IMR-90 (cell line): ENCODE results near the gene UBE2A. TPM values are rescaled to one million over a fixed set of nuclear protein-coding genes. Genes with fewer than 3 reads are reported as not detected.

ENCODE experiments used
- ATAC-seq: fragments of 200-7000 bp; cut with Tn5 transposase; 2 replicates; pipeline ENCODE4 v1.9.1; 2020; ENCODE audit warnings: low read depth, mild to moderate bottlenecking, moderate library complexity
- BruUV-seq: library from RNA; stranded (reverse); fragments of 400-500 nt; replicated peaks from 2 replicates; lab custom pipeline; 2021; lab: Mats Ljungman, UMichigan
- CTCF ChIA-PET: fragments of 300-600 bp; formaldehyde crosslinking; extraction: SDS; loops from one replicate; lab custom pipeline; 2021; ENCODE audit warnings: antibody characterized with exemption; lab: Yijun Ruan, JAX
- POLR2A ChIA-PET: fragments of 300-600 bp; sonication (Branson Sonifier 250); formaldehyde crosslinking; loops from one replicate; lab custom pipeline; 2022; ENCODE audit warnings: antibody characterized with exemption; ENCODE audit not compliant: unreplicated experiment; lab: Charles Lee
- DNase-seq: peaks from one replicate; pipeline ENCODE4 v3.0.0; 2013
- H2AFZ ChIP-seq: replicated peaks from 2 replicates; pipeline ENCODE3; 2013; ENCODE audit warnings: low read length, mild to moderate bottlenecking; ENCODE audit not compliant: poor library complexity
- H2AK5ac ChIP-seq: 2 replicates; pipeline ENCODE4 v1.6.1; 2013; ENCODE audit warnings: low read depth, low read length, inconsistent platforms
- H2AK9ac ChIP-seq: replicated peaks from 2 replicates; pipeline ENCODE3; 2013; ENCODE audit warnings: mild to moderate bottlenecking, low read depth, low read length, moderate library complexity; ENCODE audit not compliant: poor library complexity
- H2BK120ac ChIP-seq: 2 replicates; pipeline ENCODE4 v1.6.1; 2013; ENCODE audit warnings: low read depth, low read length, inconsistent platforms
- H2BK15ac ChIP-seq: 3 replicates; pipeline ENCODE4 v1.6.1; 2013; ENCODE audit warnings: low read depth, low read length, inconsistent platforms
- H2BK20ac ChIP-seq: 2 replicates; pipeline ENCODE4 v1.6.1; 2013; ENCODE audit warnings: low read depth, mild to moderate bottlenecking, inconsistent platforms, low read length, moderate library complexity
- H2BK5ac ChIP-seq: 2 replicates; pipeline ENCODE4 v1.6.1; 2013; ENCODE audit warnings: mild to moderate bottlenecking, low read depth, low read length, inconsistent platforms; ENCODE audit not compliant: poor library complexity, severe bottlenecking
- H3K14ac ChIP-seq: replicated peaks from 2 replicates; pipeline ENCODE4 v1.6.1; 2013; ENCODE audit warnings: low read depth, low read length, inconsistent platforms
- H3K18ac ChIP-seq: 2 replicates; pipeline ENCODE4 v1.6.1; 2013; ENCODE audit warnings: low read depth, low read length, control low read depth
- H3K23ac ChIP-seq: 2 replicates; pipeline ENCODE4 v1.6.1; 2013; ENCODE audit warnings: low read depth, low read length, inconsistent platforms
- H3K27ac ChIP-seq: 2 replicates; pipeline ENCODE4 v1.5.1; 2013; ENCODE audit warnings: mild to moderate bottlenecking, control low read depth, low read length; ENCODE audit not compliant: insufficient read depth
- H3K27me3 ChIP-seq: 2 replicates; pipeline ENCODE4 v1.6.1; 2013; ENCODE audit warnings: low read length; ENCODE audit not compliant: control insufficient read depth, insufficient read depth
- H3K36me3 ChIP-seq: 2 replicates; pipeline ENCODE4 v1.6.1; 2013; ENCODE audit warnings: low read length, mixed read lengths; ENCODE audit not compliant: control insufficient read depth, insufficient read depth
- H3K4ac ChIP-seq: 2 replicates; pipeline ENCODE4 v1.6.1; 2013; ENCODE audit warnings: low read depth, low read length, inconsistent platforms
- H3K4me1 ChIP-seq: 2 replicates; pipeline ENCODE4 v1.6.1; 2013; ENCODE audit warnings: low read length, mixed read lengths; ENCODE audit not compliant: control insufficient read depth, insufficient read depth
- H3K4me2 ChIP-seq: 2 replicates; pipeline ENCODE4 v1.6.1; 2013; ENCODE audit warnings: low read depth, mild to moderate bottlenecking, control low read depth, low read length, moderate library complexity
- H3K4me3 ChIP-seq: 2 replicates; pipeline ENCODE4 v1.5.1; 2013; ENCODE audit warnings: low read depth, mild to moderate bottlenecking, control low read depth, low read length, moderate library complexity; ENCODE audit not compliant: insufficient read depth
- H3K56ac ChIP-seq: 2 replicates; pipeline ENCODE4 v1.6.1; 2013; ENCODE audit warnings: low read length, inconsistent platforms; ENCODE audit not compliant: insufficient read depth; ENCODE audit errors: extremely low read depth
- H3K79me1 ChIP-seq, 2 experiments: 2 replicates each; pipeline ENCODE4 v1.6.1; 2013; ENCODE audit warnings: low read length in 2 of 2, inconsistent platforms in 1 of 2, low read depth in 1 of 2
- H3K9ac ChIP-seq: 2 replicates; pipeline ENCODE4 v1.6.1; 2013; ENCODE audit warnings: low read depth, low read length, control low read depth
- H3K9me1 ChIP-seq: 2 replicates; pipeline ENCODE4 v1.6.1; 2013; ENCODE audit warnings: low read length, inconsistent platforms; ENCODE audit not compliant: insufficient read depth
- H3K9me3 ChIP-seq: 2 replicates; pipeline ENCODE4 v1.6.1; 2013; ENCODE audit warnings: low read length; ENCODE audit not compliant: control insufficient read depth, insufficient read depth
- H4K20me1 ChIP-seq: 2 replicates; pipeline ENCODE4 v1.6.1; 2013; ENCODE audit warnings: low read length, inconsistent platforms; ENCODE audit not compliant: insufficient read depth
- H4K5ac ChIP-seq: 2 replicates; pipeline ENCODE4 v1.6.1; 2013; ENCODE audit warnings: mild to moderate bottlenecking, low read depth, low read length, control low read depth
- H4K8ac ChIP-seq, 2 experiments: 2 replicates each; pipeline ENCODE4 v1.6.1; 2013; ENCODE audit warnings: low read depth in 2 of 2, low read length in 2 of 2, control low read depth in 1 of 2, inconsistent platforms in 1 of 2
- H4K91ac ChIP-seq: 2 replicates; pipeline ENCODE4 v1.6.1; 2013; ENCODE audit warnings: low read depth, low read length, inconsistent platforms; ENCODE audit not compliant: insufficient read depth
- MAZ ChIP-seq: IDR thresholded peaks from 2 replicates; pipeline ENCODE4 v1.6.1; 2012; ENCODE audit warnings: low read depth, mild to moderate bottlenecking, low read length, improper control_type of control experiment, moderate library complexity, borderline replicate concordance
- RAD21 ChIP-seq: IDR thresholded peaks from 2 replicates; pipeline ENCODE4 v1.6.1; 2012; ENCODE audit warnings: low read length, improper control_type of control experiment
- WGBS, 2 experiments: methylation state at CpG; one replicate each; pipeline versions ENCODE4 v1.1.5 to v1.1.7; 2013; ENCODE audit warnings: missing lambda C conversion rate in 2 of 2; ENCODE audit not compliant: insufficient read length in 1 of 2; ENCODE audit errors: extremely low coverage in 2 of 2; 5-methylcytosine and 5-hydroxymethylcytosine counted together
- dilution Hi-C: fragments of 300-500 bp; cut with HindIII; formaldehyde crosslinking; loops from one replicate; pipeline ENCODE4 v1.14.3; 2018; ENCODE audit warnings: low sequenced_read_pairs; ENCODE audit not compliant: unreplicated experiment
- in situ Hi-C: fragments of 300-500 bp; cut with MboI; formaldehyde crosslinking; loops from 3 replicates; pipeline ENCODE4 v1.14.3; 2019; ENCODE audit warnings: low sequenced_read_pairs, inconsistent platforms, mixed read lengths
- intact Hi-C: fragments of 100-400 bp; cut with micrococcal nuclease; formaldehyde crosslinking; loops from 2 replicates; pipeline ENCODE4 v1.10.0; 2022
- polyA plus RNA-seq, 3 experiments: library from polyadenylated mRNA; depleted of rRNA; stranded (reverse); fragments of >200 nt; gene quantifications; 2 replicates each; pipeline ENCODE4 v1.2.3, GENCODE V29; 2012; ENCODE audit warnings: low replicate concordance in 1 of 3
- total RNA-seq: library from RNA; depleted of rRNA; stranded (reverse); fragments of >200 nt; gene quantifications from 2 replicates; pipeline ENCODE4 v1.2.3, GENCODE V29; 2012

UBE2A gene
- total and polyA plus RNA-seq, 2 of the 4 experiments (the other 2 are of a cell fraction): 12.9 to 50.5 TPM

DNA sequence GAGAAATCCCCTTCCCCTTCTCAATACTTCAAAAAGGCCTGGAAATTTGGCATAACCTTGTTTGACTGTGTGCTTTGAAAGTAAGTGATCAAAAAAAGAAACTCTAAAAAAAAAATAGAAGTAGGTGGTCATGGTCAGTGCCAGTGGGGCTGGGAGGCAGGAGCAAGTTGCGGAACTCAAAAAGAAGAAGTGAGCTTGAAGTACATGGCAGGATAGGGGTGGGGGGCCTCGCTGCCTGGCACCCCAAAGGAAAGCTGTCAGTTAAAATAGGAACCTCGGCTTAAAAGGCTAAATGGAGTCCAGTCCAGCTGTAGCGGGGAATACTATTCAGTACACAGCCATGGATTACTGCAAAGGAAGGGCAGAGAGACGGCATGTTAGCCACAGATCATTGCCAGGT, 44.1 kb downstream of the UBE2A start:
- no peak overlapping the region for H2BK20ac ChIP-seq
- H3K9ac ChIP-seq: no peak overlapping the region
- H2AFZ ChIP-seq: no peak overlapping the region
- H3K23ac ChIP-seq: no peak overlapping the region
- H3K4ac ChIP-seq: no peak overlapping the region
- no peaks in the 10 kb centered on the region for H3K9me1 ChIP-seq
- H4K5ac ChIP-seq: no peak overlapping the region
- no peaks in the 10 kb centered on the region for H4K20me1 ChIP-seq
- H3K27me3 ChIP-seq: no peaks in the 10 kb centered on the region
- dilution Hi-C loops: no loop called here
- no peaks in the 10 kb centered on the region for H3K4me1 ChIP-seq
- H2AK5ac ChIP-seq: no peak overlapping the region
- no peak overlapping the region for H3K18ac ChIP-seq
- H2AK9ac ChIP-seq: no peak overlapping the region
- no peak overlapping the region for H4K91ac ChIP-seq
- no peak overlapping the region for H3K4me2 ChIP-seq
- intact Hi-C loops: no loop called here
- no peak overlapping the region for H4K8ac ChIP-seq
- H3K36me3 ChIP-seq: no peaks in the 10 kb centered on the region
- H3K14ac ChIP-seq: no peak overlapping the region
- H3K27ac ChIP-seq: no peak overlapping the region
- POLR2A ChIA-PET: no interaction called here
- H3K56ac ChIP-seq: no peak overlapping the region
- no peak for TF ChIP-seq MAZ
- TF ChIP-seq RAD21: no peak
- BruUV-seq: no TSS peak
- no peak overlapping the region for H2BK15ac ChIP-seq
- H3K79me1 ChIP-seq: no peaks in the 10 kb centered on the region
- 67% methylated on average over 4 of the region's 5 CpGs; no CpG with 5 or more reads in 1 of the 2 experiments for WGBS, 2 experiments
- H2BK120ac ChIP-seq: no peak overlapping the region
- H3K4me3 ChIP-seq: no peak overlapping the region
- CTCF ChIA-PET: interaction anchor here (1.5 kb wide), 1 partner anchor 8 kb away, joined by 3 read pairs; no protein-coding TSS in a partner anchor
- no peak overlapping the region for H2BK5ac ChIP-seq
- ATAC-seq (no peak), DNase-seq (no peak)
- no peaks in the 10 kb centered on the region for H3K9me3 ChIP-seq
- in situ Hi-C loops: no loop called here
